Measurements from ENCODE around the gene TCEA3.

Gene TCEA3

DNA sequence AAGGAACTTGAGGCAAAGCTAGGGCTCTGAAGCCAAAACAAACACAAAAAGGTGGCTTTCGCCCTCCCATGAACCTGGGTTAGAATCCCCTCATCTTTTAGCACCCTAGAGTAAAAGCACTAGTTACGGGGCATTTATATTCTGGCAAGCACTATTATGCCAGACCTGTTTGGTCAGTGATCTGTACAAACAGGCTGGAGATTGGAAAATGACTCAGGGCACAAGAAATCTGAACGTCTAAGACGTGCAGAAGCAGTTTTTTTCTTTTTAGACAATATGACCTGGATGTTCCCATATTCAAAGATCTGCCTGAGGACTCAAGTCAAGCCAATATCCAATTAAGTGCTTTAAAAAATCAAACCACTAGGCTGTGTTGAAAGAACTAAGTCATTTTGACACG is 58.0 kb downstream of the TCEA3 start:
- no peaks in the 10 kb centered on the region for H3K27me3 ChIP-seq (replicated peaks; ENCODE audit: insufficient read depth, low read length)
- no peak overlapping the region for H3K9ac ChIP-seq (ENCODE audit: low read length)
- H4K20me1 ChIP-seq (ENCODE audit: insufficient read depth, low read length) = no peaks in the 10 kb centered on the region
- H3K4me2 ChIP-seq (ENCODE audit: low read depth, low read length) = no peak overlapping the region
- H3K27ac ChIP-seq (ENCODE audit: low read length) = no peak overlapping the region
- H3K4me3 ChIP-seq (ENCODE audit: low read length) = no peak overlapping the region
- H3K4me1 ChIP-seq (ENCODE audit: low read length) = no peaks in the 10 kb centered on the region
- 0 out of 2 replicates have a peak, but pooled peaks cover 5% of the 10 kb centered on the region for H3K79me2 ChIP-seq (ENCODE audit: low read length)
- no peak for DNase-seq
- TF ChIP-seq, protein P1, sequence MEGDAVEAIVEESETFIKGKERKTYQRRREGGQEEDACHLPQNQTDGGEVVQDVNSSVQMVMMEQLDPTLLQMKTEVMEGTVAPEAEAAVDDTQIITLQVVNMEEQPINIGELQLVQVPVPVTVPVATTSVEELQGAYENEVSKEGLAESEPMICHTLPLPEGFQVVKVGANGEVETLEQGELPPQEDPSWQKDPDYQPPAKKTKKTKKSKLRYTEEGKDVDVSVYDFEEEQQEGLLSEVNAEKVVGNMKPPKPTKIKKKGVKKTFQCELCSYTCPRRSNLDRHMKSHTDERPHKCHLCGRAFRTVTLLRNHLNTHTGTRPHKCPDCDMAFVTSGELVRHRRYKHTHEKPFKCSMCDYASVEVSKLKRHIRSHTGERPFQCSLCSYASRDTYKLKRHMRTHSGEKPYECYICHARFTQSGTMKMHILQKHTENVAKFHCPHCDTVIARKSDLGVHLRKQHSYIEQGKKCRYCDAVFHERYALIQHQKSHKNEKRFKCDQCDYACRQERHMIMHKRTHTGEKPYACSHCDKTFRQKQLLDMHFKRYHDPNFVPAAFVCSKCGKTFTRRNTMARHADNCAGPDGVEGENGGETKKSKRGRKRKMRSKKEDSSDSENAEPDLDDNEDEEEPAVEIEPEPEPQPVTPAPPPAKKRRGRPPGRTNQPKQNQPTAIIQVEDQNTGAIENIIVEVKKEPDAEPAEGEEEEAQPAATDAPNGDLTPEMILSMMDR (IDR thresholded peaks at IDR 0.05; ENCODE audit: low read length) = no peak
- no peak for TF ChIP-seq EZH2 (optimal IDR thresholded peaks at IDR 0.05; ENCODE audit: low read depth, low read length)
- TF ChIP-seq EZH2phosphoT487 (IDR thresholded peaks at IDR 0.05; ENCODE audit: low read length) = no peak
- H3K9me2 ChIP-seq (replicated peaks; ENCODE audit: insufficient read depth, low read length) = no peaks in the 10 kb centered on the region
- peaks cover 8% of the 10 kb centered on the region; the same call in 1 of the 2 replicates for H3K36me3 ChIP-seq (replicated peaks; ENCODE audit: insufficient read depth, low read length)
- no peaks in the 10 kb centered on the region for H3K9me3 ChIP-seq (replicated peaks; ENCODE audit: insufficient read depth, low read length)
- no peak overlapping the region for H2AFZ ChIP-seq (ENCODE audit: low read length)
- no peaks in the 10 kb centered on the region for H3F3A ChIP-seq (ENCODE audit: insufficient read depth, low read length)

- no peak overlapping the region for H3K27ac ChIP-seq (ENCODE audit: low read length)
- no peaks in the 10 kb centered on the region for H3K9me2 ChIP-seq (replicated peaks; ENCODE audit: insufficient read depth, low read length)
- TF ChIP-seq EZH2phosphoT487 (IDR thresholded peaks at IDR 0.05; ENCODE audit: low read length) (no peak), EZH2 (optimal IDR thresholded peaks at IDR 0.05; ENCODE audit: low read depth, low read length) (no peak)
- TF ChIP-seq, protein P1 (IDR thresholded peaks at IDR 0.05; ENCODE audit: low read length) = no peak
- H3K9me3 ChIP-seq (replicated peaks; ENCODE audit: insufficient read depth, low read length) = no peaks in the 10 kb centered on the region
- H3K4me1 ChIP-seq (ENCODE audit: low read length) = no peaks in the 10 kb centered on the region
- H3K4me3 ChIP-seq (ENCODE audit: low read length) = no peak overlapping the region
- 0 out of 2 replicates have a peak, but pooled peaks cover 5% of the 10 kb centered on the region for H3K79me2 ChIP-seq (ENCODE audit: low read length)
- no peaks in the 10 kb centered on the region for H4K20me1 ChIP-seq (ENCODE audit: insufficient read depth, low read length)
- no peak overlapping the region for H3K9ac ChIP-seq (ENCODE audit: low read length)
- H3K4me2 ChIP-seq (ENCODE audit: low read depth, low read length) = no peak overlapping the region
- H3F3A ChIP-seq (ENCODE audit: insufficient read depth, low read length) = no peaks in the 10 kb centered on the region
- H2AFZ ChIP-seq (ENCODE audit: low read length) = no peak overlapping the region
- no peak for DNase-seq
- H3K36me3 ChIP-seq (replicated peaks; ENCODE audit: insufficient read depth, low read length) = peaks cover 8% of the 10 kb centered on the region; the same call in 1 of the 2 replicates
- no peaks in the 10 kb centered on the region for H3K27me3 ChIP-seq (replicated peaks; ENCODE audit: insufficient read depth, low read length)
Measured at GRCh38 chr1:23366146-23366545, 58.4 kb downstream of the TCEA3 start.

- Histone ChIP-seq H2AFZ (ENCODE audit: low read length) (no peak overlapping the region), H3K36me3 (replicated peaks; ENCODE audit: insufficient read depth, low read length) (peaks cover 8% of the 10 kb centered on the region; the same call in 1 of the 2 replicates), H3F3A (ENCODE audit: insufficient read depth, low read length) (no peaks in the 10 kb centered on the region), H3K27me3 (replicated peaks; ENCODE audit: insufficient read depth, low read length) (no peaks in the 10 kb centered on the region), H3K4me3 (ENCODE audit: low read length) (no peak overlapping the region), H3K4me2 (ENCODE audit: low read depth, low read length) (no peak overlapping the region), H3K27ac (ENCODE audit: low read length) (no peak overlapping the region), H3K79me2 (ENCODE audit: low read length) (no peaks in the 10 kb centered on the region), H3K9me3 (replicated peaks; ENCODE audit: insufficient read depth, low read length) (no peaks in the 10 kb centered on the region), H3K9ac (ENCODE audit: low read length) (no peak overlapping the region), H3K4me1 (ENCODE audit: low read length) (no peaks in the 10 kb centered on the region), H3K9me2 (replicated peaks; ENCODE audit: insufficient read depth, low read length) (no peaks in the 10 kb centered on the region), H4K20me1 (ENCODE audit: insufficient read depth, low read length) (no peaks in the 10 kb centered on the region)
- TF ChIP-seq, protein P1 (IDR thresholded peaks at IDR 0.05; ENCODE audit: low read length) = no peak
- TF ChIP-seq EZH2 (optimal IDR thresholded peaks at IDR 0.05; ENCODE audit: low read depth, low read length) (no peak), EZH2phosphoT487 (IDR thresholded peaks at IDR 0.05; ENCODE audit: low read length) (no peak)
- DNase-seq = no peak
Measured at GRCh38 chr1:23362218-23362713, 62.3 kb downstream of the TCEA3 start.
